Vagina (tissue), 2 donors: ENCODE results near the gene ADCY4. TPM values are rescaled to one million over a fixed set of nuclear protein-coding genes. Genes with fewer than 3 reads are reported as not detected.

Source experiments
- DNase-seq, 2 donors: peaks; one replicate each; pipeline ENCODE4 v3.0.0-alpha.2; 2017; ENCODE audit errors: extremely low spot score in 2 of 2
- H3K27ac ChIP-seq: fragments of 200-600 bp; sonication (generic); one replicate; pipeline ENCODE4 v1.5.1; 2019
- H3K27me3 ChIP-seq: fragments of 200-600 bp; sonication (generic); one replicate; pipeline ENCODE4 v1.5.1; 2019
- H3K36me3 ChIP-seq, 2 donors: fragments of 200-600 bp; sonication (generic); one replicate each; pipeline ENCODE4 v1.5.1; 2017 to 2019
- H3K4me1 ChIP-seq: fragments of 200-600 bp; sonication (generic); one replicate; pipeline ENCODE4 v1.5.1; 2019
- H3K4me3 ChIP-seq, 2 donors: fragments of 200-600 bp; sonication (generic); 1 replicate in 1 of 2; 2 replicates in 1 of 2; pipeline ENCODE4 v1.5.1; 2016 to 2019
- H3K9me3 ChIP-seq: fragments of 200-600 bp; sonication (generic); one replicate; pipeline ENCODE4 v1.5.1; 2019
- POLR2A ChIP-seq, 2 donors: fragments of 450-650 bp; IDR thresholded peaks; one replicate each; pipeline ENCODE4 v1.6.1; 2017; ENCODE audit warnings: antibody characterized with exemption in 2 of 2, mild to moderate bottlenecking in 2 of 2, moderate library complexity in 2 of 2
- POLR2AphosphoS5 ChIP-seq, 2 donors: sonication (generic); formaldehyde crosslinking; IDR thresholded peaks; one replicate each; pipeline ENCODE4 v1.9.0; 2017; ENCODE audit warnings: antibody characterized with exemption in 2 of 2, mild to moderate bottlenecking in 2 of 2, low read depth in 1 of 2; ENCODE audit not compliant: insufficient read depth in 1 of 2
- intact Hi-C: fragments of 100-400 bp; cut with DNase I; formaldehyde crosslinking; loops from one replicate; pipeline ENCODE4 v1.15.1; 2023
- total RNA-seq: library from RNA; depleted of rRNA; stranded (reverse); fragments of >200 nt; gene quantifications from one replicate; pipeline ENCODE4 v1.2.3, GENCODE V29; 2016
- TF ChIP-seq, protein P1 (sequence below), 3 experiments: fragments of 450-650 bp in 2 of 3; fragments of 200-600 bp in 1 of 3; sonication (generic) in 1 of 3; IDR thresholded peaks; one replicate each; pipeline ENCODE4 v1.5.1; 2017 to 2019; ENCODE audit warnings: antibody characterized with exemption in 3 of 3, mild to moderate bottlenecking in 2 of 3, moderate library complexity in 2 of 3

ADCY4 gene
- total RNA-seq, 1 donor from 2014 or later, result 32.7 TPM

DNA sequence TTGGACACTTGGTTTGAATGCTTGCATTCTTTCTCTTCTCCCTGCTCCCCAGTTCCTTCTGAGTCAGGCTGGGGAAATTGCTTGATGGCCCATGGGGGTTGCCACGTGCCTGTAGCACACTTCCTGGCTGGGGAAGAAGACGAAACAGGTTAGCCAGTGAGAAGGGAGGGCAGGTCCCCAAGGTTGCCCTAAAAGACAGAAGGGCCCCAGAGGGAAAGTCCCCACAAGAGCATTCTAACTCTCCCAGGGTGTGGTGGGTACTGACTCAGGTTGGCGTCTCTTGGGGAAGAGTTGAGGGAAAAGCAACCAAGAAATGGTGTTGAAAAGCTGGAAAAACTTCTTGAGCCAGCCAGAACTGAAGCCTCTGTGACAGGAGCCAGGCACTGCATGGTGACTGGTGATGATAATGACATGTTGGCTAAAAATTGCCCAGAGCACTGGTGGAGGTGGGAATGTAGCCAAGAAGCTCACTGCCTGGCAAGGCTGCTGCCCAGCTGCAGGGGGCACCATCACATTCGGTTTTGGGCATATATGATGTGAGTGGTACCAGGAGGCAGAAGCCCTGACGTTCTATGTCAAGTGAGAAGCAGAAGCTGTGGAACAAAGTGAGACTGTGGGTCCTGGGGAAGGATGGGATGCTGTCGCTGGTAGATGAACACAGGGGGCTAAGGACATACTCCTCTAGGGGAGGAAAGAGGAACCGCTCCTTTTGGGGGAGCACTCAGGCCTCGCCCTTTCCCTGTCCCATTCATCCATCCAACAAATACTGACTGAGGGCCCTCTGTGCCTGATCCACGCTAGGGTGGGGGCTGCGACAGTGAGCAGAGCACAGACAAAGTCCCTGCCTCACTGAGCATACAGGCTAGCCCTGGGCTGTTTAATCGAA, 55.3 kb downstream of the ADCY4 start:
- no peaks in the 10 kb centered on the region for H3K27me3 ChIP-seq
- intact Hi-C loops, result no loop called here
- no peaks in the 10 kb centered on the region for H3K9me3 ChIP-seq
- peaks cover 6% of the 10 kb centered on the region for H3K4me1 ChIP-seq
- no peak overlapping the region for H3K4me3 ChIP-seq
- H3K36me3 ChIP-seq, result no peaks in the 10 kb centered on the region
- no peak for DNase-seq
- no peak for TF ChIP-seq POLR2A (IDR thresholded peaks at IDR 0.05)
- peak in 1 of 2 donors; percentile 17 for TF ChIP-seq POLR2AphosphoS5 (IDR thresholded peaks at IDR 0.05; ENCODE audit: insufficient read depth in 1 of 2, low read depth in 1 of 2)
- peak overlapping the region; percentile 8 for H3K27ac ChIP-seq

DNA sequence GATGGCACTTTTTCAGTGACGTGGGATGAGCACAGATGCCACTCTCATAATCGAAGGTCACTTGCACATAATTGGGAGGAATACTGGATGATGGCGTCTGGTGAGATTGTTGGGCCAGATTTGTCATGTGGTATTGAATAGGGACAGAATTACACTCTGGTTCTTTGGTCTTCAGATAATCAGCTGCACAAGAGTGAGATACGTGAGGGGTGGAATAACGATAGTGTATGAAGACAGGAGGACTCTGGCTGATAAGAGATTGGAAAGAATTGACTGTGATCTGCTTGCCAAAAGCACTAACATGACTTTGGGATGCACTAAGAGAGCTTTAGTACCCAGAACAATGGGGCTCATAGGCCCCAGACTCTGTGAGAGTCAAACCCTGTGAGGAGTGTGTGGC, 56.4 kb downstream of the ADCY4 start:
- no peak overlapping the region for H3K4me3 ChIP-seq
- TF ChIP-seq, protein P1, sequence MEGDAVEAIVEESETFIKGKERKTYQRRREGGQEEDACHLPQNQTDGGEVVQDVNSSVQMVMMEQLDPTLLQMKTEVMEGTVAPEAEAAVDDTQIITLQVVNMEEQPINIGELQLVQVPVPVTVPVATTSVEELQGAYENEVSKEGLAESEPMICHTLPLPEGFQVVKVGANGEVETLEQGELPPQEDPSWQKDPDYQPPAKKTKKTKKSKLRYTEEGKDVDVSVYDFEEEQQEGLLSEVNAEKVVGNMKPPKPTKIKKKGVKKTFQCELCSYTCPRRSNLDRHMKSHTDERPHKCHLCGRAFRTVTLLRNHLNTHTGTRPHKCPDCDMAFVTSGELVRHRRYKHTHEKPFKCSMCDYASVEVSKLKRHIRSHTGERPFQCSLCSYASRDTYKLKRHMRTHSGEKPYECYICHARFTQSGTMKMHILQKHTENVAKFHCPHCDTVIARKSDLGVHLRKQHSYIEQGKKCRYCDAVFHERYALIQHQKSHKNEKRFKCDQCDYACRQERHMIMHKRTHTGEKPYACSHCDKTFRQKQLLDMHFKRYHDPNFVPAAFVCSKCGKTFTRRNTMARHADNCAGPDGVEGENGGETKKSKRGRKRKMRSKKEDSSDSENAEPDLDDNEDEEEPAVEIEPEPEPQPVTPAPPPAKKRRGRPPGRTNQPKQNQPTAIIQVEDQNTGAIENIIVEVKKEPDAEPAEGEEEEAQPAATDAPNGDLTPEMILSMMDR (IDR thresholded peaks at IDR 0.05), result no peak
- TF ChIP-seq POLR2AphosphoS5 (IDR thresholded peaks at IDR 0.05; ENCODE audit: insufficient read depth in 1 of 2, low read depth in 1 of 2) (no peak), POLR2A (IDR thresholded peaks at IDR 0.05) (no peak)
- no peaks in the 10 kb centered on the region for H3K27me3 ChIP-seq
- H3K4me1 ChIP-seq, result peaks cover 6% of the 10 kb centered on the region
- DNase-seq, result no peak
- H3K36me3 ChIP-seq, result no peaks in the 10 kb centered on the region
- no peaks in the 10 kb centered on the region for H3K9me3 ChIP-seq
- intact Hi-C loops, result no loop called here
- peak overlapping the region; percentile 40 for H3K27ac ChIP-seq

DNA sequence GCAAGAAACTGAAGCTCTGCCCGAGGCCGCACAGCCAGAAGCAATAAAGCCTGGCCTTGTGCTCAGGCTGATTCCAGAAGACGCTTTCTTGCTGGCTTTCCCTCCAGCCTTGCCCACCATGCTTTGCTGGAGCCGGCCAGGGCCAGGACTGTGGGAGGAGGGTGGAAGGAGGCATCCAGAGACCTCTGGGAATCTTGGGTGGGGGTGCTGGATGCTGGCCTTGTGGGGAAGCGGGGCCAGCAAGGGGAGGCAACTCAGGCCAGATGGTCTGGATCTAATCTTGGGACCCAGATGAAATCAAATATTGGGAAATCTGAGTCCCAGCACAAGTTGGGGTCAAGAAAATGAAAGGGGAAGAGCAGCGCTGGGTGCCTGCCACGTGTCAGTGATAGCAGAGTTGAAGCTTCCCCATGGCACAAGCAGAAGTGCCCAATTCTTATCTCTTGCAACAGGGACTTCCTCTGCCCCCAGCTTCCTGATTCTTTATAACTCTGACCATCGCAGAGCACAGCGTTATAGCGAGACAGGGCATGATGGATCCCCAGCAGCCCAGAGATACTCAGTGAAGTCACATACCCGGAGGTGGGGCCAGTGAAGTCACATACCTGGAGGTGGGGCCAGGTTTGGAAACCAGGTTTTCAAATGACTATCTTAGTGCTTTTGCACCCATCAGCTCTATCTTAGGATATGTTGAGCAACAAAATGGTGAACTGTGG, 57.1 kb downstream of the ADCY4 start:
- Histone ChIP-seq H3K4me1 (peaks cover 6% of the 10 kb centered on the region), H3K9me3 (no peaks in the 10 kb centered on the region), H3K4me3 (no peak overlapping the region), H3K27me3 (no peaks in the 10 kb centered on the region), H3K27ac (no peak overlapping the region), H3K36me3 (no peaks in the 10 kb centered on the region)
- intact Hi-C loops, result no loop called here
- no peak for TF ChIP-seq POLR2A (IDR thresholded peaks at IDR 0.05)
- TF ChIP-seq, protein P1 (IDR thresholded peaks at IDR 0.05), result no peak
- no peak for TF ChIP-seq POLR2AphosphoS5 (IDR thresholded peaks at IDR 0.05; ENCODE audit: insufficient read depth in 1 of 2, low read depth in 1 of 2)
- no peak for DNase-seq

DNA sequence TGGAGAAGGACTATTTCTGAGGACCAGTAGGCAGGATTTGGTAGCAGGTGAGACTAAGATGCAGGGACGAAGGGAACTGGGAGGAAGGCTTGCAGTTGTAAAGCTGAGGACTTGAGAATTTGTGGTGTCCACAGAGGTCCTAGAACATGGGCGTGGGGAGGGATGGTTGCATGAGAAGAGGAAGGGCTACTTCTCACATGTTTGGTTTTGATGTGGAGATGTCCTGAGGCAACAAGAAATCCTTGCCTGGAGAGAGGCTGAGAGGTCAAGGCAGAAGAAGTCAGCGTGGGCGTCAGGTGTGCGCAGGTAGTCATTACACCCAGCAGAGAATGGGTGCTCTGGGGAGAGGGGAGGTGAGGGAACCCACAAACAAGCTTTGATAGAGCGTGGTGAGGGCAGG, 57.8 kb downstream of the ADCY4 start:
- no peaks in the 10 kb centered on the region for H3K27me3 ChIP-seq
- no peak overlapping the region for H3K4me3 ChIP-seq
- TF ChIP-seq POLR2A (IDR thresholded peaks at IDR 0.05) (no peak), POLR2AphosphoS5 (IDR thresholded peaks at IDR 0.05; ENCODE audit: insufficient read depth in 1 of 2, low read depth in 1 of 2) (no peak)
- TF ChIP-seq, protein P1 (IDR thresholded peaks at IDR 0.05), result no peak
- intact Hi-C loops, result no loop called here
- H3K36me3 ChIP-seq, result no peaks in the 10 kb centered on the region
- H3K9me3 ChIP-seq, result no peaks in the 10 kb centered on the region
- no peak overlapping the region for H3K27ac ChIP-seq
- peaks cover 13% of the 10 kb centered on the region for H3K4me1 ChIP-seq
- DNase-seq, result no peak

DNA sequence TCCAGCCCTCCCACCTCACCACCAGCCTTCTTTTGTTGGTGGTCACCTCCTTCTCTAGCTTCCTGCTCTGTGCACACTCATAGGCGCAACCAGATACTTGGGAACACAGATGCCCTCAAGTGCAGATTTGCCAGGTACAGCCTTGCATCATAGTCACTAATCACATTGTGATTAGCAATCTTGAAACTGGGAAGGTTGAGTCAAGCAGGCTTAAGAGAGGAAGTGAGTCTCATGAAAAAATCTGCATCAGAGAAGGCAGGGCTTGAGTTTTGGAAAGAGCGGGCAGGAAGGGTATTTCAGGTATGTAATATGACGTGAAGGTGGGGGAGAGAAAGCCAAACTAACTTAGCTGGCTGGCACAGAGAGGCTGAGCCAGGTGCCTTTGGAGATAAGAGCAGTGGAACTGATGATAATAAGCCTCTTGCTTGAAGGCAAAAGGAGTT, 60.7 kb downstream of the ADCY4 start:
- Histone ChIP-seq H3K4me1 (peaks cover 21% of the 10 kb centered on the region), H3K27ac (peak overlapping the region; percentile 22), H3K27me3 (no peaks in the 10 kb centered on the region), H3K4me3 (no peak overlapping the region), H3K9me3 (no peaks in the 10 kb centered on the region), H3K36me3 (no peaks in the 10 kb centered on the region)
- TF ChIP-seq POLR2AphosphoS5 (IDR thresholded peaks at IDR 0.05; ENCODE audit: insufficient read depth in 1 of 2, low read depth in 1 of 2) (peak in 1 of 2 donors; percentile 31), POLR2A (IDR thresholded peaks at IDR 0.05) (no peak)
- TF ChIP-seq, protein P1 (IDR thresholded peaks at IDR 0.05), result no peak
- intact Hi-C loops, result no loop called here
- no peak for DNase-seq
